ENCODE measurements around the gene METTL6. TPM values are rescaled to one million over a fixed set of nuclear protein-coding genes. Genes with fewer than 3 reads are reported as not detected.

The METTL6 gene
- total and polyA plus RNA-seq, 10 of the 15 experiments (the other 5 are each of a cell fraction or from before 2014, with no cell fraction given), result 13.8 to 29.6 (median 20.8) TPM

DNA sequence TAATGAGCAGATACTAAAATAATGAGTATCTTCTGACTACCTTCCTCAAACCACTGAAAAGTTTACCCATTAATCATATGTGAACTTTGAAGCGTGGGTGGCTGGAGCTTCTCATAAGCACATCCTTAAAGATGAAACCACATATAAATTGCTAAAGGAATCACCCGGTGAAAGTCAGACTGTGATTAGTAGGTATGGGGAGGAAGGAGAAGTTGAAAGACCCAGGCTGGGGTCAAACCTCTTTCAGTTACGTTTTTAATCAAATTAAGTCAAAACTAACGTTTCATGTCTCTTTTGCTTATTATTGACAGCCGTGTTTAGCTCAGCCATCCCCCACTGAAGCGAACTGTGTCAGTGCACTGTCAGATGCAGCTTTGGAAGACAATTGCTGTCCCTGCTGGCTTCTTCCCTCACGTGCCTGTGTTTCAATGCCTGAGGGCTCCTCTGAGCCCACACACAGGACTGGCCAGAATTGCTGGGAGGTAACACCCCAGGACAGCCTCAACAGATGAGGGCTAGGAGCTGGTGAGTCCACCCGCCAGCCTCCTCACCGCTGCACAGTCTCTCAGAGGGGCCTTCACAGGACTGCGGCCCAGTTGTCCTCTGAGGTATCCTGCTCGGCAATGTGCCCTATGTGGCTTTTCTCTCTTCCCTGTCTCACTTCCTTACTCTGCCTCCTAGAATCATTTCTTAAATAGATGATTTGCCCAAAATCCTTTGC, 65.7 kb downstream of the METTL6 start (continued):
- TF ChIP-seq, protein P1, sequence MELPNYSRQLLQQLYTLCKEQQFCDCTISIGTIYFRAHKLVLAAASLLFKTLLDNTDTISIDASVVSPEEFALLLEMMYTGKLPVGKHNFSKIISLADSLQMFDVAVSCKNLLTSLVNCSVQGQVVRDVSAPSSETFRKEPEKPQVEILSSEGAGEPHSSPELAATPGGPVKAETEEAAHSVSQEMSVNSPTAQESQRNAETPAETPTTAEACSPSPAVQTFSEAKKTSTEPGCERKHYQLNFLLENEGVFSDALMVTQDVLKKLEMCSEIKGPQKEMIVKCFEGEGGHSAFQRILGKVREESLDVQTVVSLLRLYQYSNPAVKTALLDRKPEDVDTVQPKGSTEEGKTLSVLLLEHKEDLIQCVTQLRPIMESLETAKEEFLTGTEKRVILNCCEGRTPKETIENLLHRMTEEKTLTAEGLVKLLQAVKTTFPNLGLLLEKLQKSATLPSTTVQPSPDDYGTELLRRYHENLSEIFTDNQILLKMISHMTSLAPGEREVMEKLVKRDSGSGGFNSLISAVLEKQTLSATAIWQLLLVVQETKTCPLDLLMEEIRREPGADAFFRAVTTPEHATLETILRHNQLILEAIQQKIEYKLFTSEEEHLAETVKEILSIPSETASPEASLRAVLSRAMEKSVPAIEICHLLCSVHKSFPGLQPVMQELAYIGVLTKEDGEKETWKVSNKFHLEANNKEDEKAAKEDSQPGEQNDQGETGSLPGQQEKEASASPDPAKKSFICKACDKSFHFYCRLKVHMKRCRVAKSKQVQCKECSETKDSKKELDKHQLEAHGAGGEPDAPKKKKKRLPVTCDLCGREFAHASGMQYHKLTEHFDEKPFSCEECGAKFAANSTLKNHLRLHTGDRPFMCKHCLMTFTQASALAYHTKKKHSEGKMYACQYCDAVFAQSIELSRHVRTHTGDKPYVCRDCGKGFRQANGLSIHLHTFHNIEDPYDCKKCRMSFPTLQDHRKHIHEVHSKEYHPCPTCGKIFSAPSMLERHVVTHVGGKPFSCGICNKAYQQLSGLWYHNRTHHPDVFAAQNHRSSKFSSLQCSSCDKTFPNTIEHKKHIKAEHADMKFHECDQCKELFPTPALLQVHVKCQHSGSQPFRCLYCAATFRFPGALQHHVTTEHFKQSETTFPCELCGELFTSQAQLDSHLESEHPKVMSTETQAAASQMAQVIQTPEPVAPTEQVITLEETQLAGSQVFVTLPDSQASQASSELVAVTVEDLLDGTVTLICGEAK (IDR thresholded peaks at IDR 0.05; ENCODE audit: borderline replicate concordance), result no peak
- peak; percentile 96 for TF ChIP-seq CBFB (IDR thresholded peaks at IDR 0.05; ENCODE audit: low read depth)
- TF ChIP-seq, protein P2, sequence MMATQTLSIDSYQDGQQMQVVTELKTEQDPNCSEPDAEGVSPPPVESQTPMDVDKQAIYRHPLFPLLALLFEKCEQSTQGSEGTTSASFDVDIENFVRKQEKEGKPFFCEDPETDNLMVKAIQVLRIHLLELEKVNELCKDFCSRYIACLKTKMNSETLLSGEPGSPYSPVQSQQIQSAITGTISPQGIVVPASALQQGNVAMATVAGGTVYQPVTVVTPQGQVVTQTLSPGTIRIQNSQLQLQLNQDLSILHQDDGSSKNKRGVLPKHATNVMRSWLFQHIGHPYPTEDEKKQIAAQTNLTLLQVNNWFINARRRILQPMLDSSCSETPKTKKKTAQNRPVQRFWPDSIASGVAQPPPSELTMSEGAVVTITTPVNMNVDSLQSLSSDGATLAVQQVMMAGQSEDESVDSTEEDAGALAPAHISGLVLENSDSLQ (IDR thresholded peaks at IDR 0.05), result peak; percentile 96
- TF ChIP-seq BRCA1 (IDR thresholded peaks at IDR 0.05; ENCODE audit: low read depth, low read length), result no peak
- no peak for TF ChIP-seq POLR2AphosphoS2 (IDR thresholded peaks at IDR 0.05; ENCODE audit: low read depth, low read length)
- peak; percentile 99 for TF ChIP-seq IKZF1 (conservative IDR thresholded peaks at IDR 0.05)
- no peak for TF ChIP-seq ZBTB11 (CRISPR knock-in tag; IDR thresholded peaks at IDR 0.05)
- peak; percentile 99 for TF ChIP-seq IRF4 (IDR thresholded peaks at IDR 0.05; ENCODE audit: low read depth, low read length)
- peak in 1 of 2 experiments; percentile 91; a peak in 2 of 3 replicates for TF ChIP-seq EGR1 (IDR thresholded peaks at IDR 0.05; ENCODE audit: borderline replicate concordance in 1 of 2, low read depth in 2 of 2, low read length in 2 of 2)
- TF ChIP-seq NFXL1 (IDR thresholded peaks at IDR 0.05; ENCODE audit: borderline replicate concordance), result no peak
- TF ChIP-seq YY1 (IDR thresholded peaks at IDR 0.05; ENCODE audit: low read depth, low read length), result peak; percentile 37; the same call in 1 of the 2 replicates
- peak; percentile 100 for TF ChIP-seq IKZF2 (IDR thresholded peaks at IDR 0.05)
- TF ChIP-seq CBX5 (IDR thresholded peaks at IDR 0.05; ENCODE audit: low read depth), result peak; percentile 92; the same call in 1 of the 2 replicates
- peak in 1 of 2 experiments; percentile 90; a peak in 2 of 4 replicates for TF ChIP-seq CEBPB (IDR thresholded peaks at IDR 0.05; ENCODE audit: borderline replicate concordance in 1 of 2, low read depth in 2 of 2, low read length in 2 of 2)
- TF ChIP-seq TCF12 (IDR thresholded peaks at IDR 0.05; ENCODE audit: low read depth, low read length), result peak; percentile 80
- peak; percentile 100 for TF ChIP-seq NFIC (IDR thresholded peaks at IDR 0.05; ENCODE audit: low read depth, low read length)
- peak; percentile 95 for TF ChIP-seq POU2F2 (IDR thresholded peaks at IDR 0.05; ENCODE audit: borderline replicate concordance, low read depth, low read length)
- peak; percentile 69 for TF ChIP-seq NR2C1 (IDR thresholded peaks at IDR 0.05)
- peak; percentile 98 for TF ChIP-seq ZNF217 (IDR thresholded peaks at IDR 0.05)
- TF ChIP-seq CREM (IDR thresholded peaks at IDR 0.05; ENCODE audit: low read depth), result peak; percentile 96
- TF ChIP-seq SREBF2 (IDR thresholded peaks at IDR 0.05; ENCODE audit: low read length), result no peak
- TF ChIP-seq POLR2AphosphoS5 (IDR thresholded peaks at IDR 0.05; ENCODE audit: low read length), result peak; percentile 75
